GM19023 (cell line): ENCODE results near the gene DPYSL4.

Experiments used
- ATAC-seq: cut with Tn5 transposase; IDR thresholded peaks from one replicate; pipeline ENCODE4 v1.9.1; 2021; ENCODE audit warnings: mild to moderate bottlenecking, moderate library complexity; ENCODE audit not compliant: unreplicated experiment

The DPYSL4 gene

GRCh38 chr10:132175907-132176581 is 10.7 kb upstream of the DPYSL4 start:
- ATAC-seq = no peak

- ATAC-seq = no peak
These were observed 9.9 kb upstream of the DPYSL4 start for GRCh38 chr10:132176623-132177500.

DNA sequence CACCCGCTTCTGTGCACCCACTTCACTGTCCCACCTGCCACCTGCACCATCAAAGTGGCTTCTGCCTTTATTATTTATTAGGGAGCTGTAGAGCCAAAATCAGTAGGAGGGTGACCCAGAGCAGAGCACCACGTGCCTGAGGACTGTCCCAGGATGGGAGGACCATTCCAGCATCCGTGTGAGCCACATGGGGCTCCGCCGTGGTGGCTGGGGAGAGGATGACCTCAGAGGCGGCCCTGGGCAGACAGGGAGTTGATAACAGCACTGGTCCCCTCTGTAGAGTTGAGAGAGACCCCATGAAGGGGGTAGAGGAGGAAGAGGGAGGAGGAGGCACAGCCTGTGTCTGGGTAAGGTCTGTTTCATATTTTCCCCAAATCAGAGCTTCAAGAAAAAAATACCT is 8.7 kb upstream of the DPYSL4 start:
- no peak for ATAC-seq

DNA sequence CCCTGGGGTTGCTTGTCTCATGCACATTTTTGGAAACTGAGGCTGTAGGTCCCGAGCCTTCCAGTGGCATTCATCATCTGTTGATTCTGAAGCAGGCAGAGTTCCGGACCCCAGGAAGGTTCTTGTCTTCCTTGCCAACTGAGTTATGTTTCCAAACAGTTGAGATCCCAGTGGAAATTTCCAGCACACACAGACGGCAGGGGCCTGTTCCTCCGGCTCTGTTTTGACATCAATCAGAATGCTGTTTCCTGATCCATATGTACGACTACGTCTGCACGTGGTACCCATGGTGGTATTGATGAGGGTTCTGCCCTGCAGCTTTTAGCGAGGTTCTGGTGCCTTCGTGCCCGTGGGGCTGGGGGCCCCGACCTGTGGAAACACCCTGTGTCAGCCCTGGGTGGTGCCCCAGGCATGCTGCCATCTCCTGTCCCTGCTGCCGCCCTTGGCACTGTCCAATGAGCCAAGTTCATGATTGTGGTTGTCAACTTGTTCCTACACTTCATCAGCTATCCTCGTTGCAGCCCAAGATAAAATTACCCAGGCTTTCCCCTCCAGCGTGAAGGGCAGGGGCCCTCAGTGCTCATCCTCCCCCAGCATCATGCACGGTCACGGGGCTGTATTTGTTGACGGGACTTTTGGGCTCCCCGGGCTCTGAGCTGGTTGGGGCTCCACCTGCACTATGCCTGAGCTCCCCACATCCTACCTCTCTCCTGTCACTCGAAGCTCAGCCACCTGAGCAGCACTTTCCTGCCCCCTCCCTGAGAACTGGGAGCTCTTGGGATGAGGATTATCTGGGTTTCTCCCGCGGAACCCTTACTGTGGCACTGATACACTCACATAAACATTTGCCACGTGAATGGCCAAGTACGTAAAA is 7.8 kb upstream of the DPYSL4 start:
- no peak for ATAC-seq

DNA sequence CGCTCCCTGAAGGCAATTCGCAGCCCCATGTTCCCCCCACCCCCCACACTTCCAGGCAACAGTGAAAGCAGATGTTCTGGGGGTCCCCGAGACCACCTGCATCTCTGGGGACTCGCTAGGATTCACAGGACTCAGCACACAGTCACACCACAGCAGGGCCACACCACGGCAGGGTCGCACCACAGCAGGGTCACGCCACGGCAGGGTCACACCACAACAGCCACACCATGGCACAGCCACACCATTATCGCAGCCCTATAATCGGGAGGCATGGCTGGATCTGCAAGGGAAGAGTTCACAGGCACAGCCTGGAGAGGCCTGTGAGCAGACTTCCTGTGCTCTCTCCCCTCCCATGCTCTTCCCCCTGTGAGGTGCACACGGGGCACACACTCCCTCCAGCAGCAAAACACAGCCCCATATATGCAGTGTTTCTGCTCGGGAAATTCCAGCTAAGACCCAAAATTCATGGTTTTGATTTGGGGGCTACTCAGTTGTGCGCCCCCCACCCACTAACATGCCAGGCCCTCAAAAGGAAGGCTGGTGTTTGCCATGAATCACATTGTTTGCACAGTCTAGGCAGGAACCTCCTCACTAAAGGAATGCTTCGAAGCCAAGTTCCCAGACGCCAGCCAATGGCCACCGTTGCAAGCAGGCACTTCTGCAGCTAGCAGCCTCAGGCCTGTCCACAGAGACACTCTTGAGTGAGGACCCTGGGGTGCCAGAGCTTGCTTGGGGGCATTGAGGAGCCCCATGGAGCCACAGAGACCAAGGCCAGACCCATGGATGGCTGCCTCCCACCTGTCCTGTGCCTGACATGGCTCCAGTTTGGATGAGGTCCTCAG is 7.0 kb upstream of the DPYSL4 start:
- ATAC-seq = no peak

- no peak for ATAC-seq
These were observed 6.0 kb upstream of the DPYSL4 start for GRCh38 chr10:132180736-132181135.

GRCh38 chr10:132181691-132182425 is 4.9 kb upstream of the DPYSL4 start:
- ATAC-seq = no peak

DNA sequence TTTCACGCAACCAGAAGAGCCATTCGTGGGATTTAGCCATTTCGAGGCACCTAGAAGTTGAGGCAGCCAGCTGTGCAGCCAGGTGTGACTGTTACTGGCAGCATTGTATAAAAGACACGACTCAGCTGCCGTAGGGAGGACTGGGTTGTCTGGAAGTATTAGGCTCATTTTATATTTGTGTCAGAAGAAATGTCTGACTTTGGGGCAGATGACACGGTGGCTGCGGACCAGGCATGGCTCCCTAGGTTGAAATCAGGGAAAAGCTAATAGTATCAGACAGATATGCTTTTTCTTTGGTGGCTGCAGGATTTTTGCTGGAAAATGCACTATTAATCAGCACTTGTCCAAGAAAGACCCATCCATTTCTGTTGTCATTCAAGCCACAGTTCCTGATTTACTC is 4.2 kb upstream of the DPYSL4 start:
- no peak for ATAC-seq

DNA sequence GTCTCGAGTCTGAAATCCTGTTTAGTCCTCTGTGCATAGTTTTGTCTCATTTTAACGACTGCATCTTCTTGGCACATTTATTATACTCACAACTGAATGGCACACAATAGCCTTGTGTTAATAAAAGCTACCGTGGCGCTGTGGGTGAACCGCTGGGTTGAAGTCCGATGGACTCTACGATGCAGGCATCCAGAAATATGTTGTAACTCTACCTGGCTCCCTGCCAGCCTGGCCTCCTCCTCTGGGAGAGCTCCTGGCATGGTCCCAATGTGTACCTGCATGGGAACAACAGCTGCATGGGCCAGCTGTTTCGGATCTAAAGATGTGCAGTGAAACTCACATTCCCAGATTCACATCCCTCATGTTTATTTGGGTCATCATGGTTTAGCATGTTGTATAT is 3.7 kb upstream of the DPYSL4 start:
- ATAC-seq = no peak

- no peak for ATAC-seq
These were observed 1.7 kb upstream of the DPYSL4 start for GRCh38 chr10:132184816-132185593.

DNA sequence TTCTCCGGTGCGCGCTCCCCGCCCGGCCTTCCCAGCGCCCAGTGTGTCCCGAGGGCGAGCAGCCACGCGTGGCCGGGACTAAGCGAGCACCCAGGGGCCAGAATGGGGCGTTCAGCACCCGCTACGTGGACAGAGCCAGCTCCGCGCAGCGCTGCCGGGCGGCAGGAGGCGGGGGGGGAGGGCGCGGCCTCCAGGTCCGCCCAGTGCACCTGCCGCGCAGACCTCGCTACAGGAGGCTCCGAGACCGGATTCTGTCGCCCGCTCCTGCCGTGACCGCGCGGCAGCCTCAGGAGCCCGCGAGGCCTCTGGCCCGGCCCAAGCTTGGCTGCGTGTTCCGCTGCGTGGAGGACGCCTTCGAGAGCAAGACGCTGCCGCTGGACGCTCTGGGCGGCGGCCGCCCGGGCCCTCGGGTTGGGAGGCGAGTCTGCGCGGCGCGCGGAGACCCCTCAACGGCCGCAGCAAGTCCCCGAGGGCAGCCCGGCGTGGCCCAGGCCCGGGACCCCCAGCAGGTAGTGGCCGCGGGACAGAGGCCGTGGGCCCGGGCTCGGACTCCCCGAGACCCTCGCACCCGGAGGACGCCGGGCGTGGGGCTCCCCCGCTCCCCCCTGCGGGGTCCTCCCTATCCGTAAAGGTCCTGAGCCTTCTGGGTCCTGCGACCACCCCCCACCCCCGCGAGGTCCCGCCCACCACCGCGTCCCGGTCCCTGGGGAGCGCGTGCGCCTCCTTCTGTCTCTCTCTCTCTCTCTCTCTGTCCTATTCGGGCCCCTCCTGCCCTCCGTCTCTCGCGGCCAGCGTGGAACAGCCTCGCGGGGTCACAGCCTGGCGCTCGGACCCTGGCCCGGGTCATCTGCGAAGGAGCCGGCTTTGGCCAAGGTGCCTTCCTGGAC is 904 bp upstream of the DPYSL4 start:
- no peak for ATAC-seq

DNA sequence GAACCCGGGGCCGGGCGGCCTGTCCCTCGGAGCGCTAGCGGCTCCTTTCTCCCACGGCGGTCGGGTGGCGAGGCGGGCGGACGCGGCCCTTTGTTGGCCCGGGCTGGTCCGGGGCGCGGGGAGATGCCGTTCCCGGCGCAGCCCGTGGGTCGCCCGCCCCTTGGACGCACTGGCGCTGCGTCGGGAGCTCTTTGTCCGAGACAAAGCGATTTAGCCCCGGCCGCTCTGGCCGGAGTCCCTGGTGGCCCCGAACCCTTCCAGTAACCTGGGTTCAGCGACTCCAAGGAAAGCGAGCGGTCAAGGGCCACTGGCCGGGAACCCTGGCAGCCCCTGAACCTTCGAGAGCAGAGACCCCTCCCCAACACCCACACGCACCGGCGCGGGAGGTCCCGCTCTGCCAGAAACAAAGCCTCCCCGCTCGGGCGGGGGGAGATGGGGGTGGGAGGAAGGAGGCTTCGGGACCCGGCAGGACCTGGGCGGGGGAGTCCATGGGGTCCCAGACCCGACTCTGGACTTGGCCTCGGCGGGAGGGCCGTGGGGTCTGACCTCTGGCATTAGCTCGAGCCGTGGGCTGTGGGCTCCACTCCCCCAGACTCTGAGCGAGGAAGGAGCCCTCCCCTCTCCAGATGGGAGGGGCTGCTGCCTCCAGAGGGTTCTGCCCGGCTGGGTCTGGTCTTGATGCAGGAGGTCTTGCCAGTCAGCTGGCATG is 836 bp downstream of the DPYSL4 start:
- no peak for ATAC-seq

DNA sequence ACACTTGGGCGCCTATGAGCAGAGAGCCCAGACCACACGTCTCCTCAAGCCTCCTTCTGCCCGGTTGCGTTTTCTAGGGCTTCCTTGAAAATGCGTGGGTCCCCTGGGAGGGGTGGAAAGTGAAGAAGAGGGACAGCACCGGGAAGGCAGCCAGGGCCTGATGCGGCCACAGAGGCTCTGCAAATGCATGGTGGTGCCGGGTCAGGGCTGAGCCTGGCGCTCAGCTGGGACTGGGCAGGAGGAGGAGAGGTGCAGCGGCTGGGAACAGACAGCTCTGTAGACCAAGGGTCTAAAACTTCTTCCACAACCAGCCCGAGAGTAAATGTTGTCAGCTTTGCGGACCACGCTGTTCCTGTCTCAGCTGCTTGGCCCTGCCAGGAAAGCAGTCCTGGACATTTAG is 1.6 kb downstream of the DPYSL4 start:
- ATAC-seq = no peak

DNA sequence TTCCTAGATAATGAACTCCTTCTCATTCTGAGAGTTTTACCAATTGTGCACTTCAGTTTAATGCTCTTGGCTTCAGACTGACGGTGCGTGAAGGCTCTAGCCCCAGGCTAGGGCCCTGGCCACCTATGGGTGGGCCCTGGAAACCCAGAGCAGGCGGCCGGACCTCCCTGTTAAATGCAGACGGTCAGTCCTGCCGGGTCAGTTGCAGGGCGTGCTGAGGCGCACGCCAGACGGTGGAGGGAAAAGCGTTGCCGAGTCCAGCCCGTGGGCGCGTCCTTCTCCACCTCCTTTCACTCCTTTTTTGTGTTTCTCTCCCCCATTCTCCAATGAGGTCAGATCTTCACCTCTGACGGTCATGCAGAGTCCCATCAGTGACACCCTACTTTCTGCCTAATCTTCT is 2.3 kb downstream of the DPYSL4 start:
- ATAC-seq = no peak

GRCh38 chr10:132189810-132190422 is 3.2 kb downstream of the DPYSL4 start:
- ATAC-seq = no peak

GRCh38 chr10:132192076-132192975 is 5.6 kb downstream of the DPYSL4 start:
- no peak for ATAC-seq
